ENCODE measurements around the gene RABEP2. TPM values are rescaled to one million over a fixed set of nuclear protein-coding genes. Genes with fewer than 3 reads are reported as not detected.
A peak's percentile ranks its signal among the peaks of the same experiment; 100 is the strongest.
"Not testable (repeated sequence)": the region's sequence is repeated elsewhere in the genome, so short reads cannot be mapped to it uniquely, and the experiment has no call there.

Gene RABEP2
- total RNA-seq, 1 experiment from 2014 or later: 8.1 TPM

GRCh38 chr16:28903344-28904042 is 21.5 kb downstream of the RABEP2 start:
- DNase-seq (ENCODE audit: low read depth): no peak

- no peak for DNase-seq (ENCODE audit: low read depth)
Observed at GRCh38 chr16:28902909-28903308, 22.1 kb downstream of the RABEP2 start.

DNA sequence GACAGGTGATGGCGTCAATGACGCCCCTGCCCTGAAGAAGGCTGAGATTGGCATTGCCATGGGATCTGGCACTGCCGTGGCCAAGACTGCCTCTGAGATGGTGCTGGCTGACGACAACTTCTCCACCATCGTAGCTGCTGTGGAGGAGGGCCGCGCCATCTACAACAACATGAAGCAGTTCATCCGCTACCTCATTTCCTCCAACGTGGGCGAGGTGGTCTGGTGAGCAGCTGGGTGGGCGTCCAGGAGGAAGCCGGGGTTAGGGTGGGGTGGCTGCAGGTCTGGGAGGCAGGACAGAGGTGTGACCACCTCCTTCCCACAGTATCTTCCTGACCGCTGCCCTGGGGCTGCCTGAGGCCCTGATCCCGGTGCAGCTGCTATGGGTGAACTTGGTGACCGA is 23.2 kb downstream of the RABEP2 start:
- no peak for DNase-seq (ENCODE audit: low read depth)

GRCh38 chr16:28900601-28901000 is 24.4 kb downstream of the RABEP2 start:
- DNase-seq (ENCODE audit: low read depth): no peak

- no peak for DNase-seq (ENCODE audit: low read depth)
Observed at GRCh38 chr16:28899882-28900590, 25.0 kb downstream of the RABEP2 start.

- DNase-seq (ENCODE audit: low read depth): no peak
Observed at GRCh38 chr16:28898942-28899341, 26.1 kb downstream of the RABEP2 start.

GRCh38 chr16:28898266-28898665 is 26.8 kb downstream of the RABEP2 start:
- DNase-seq (ENCODE audit: low read depth): no peak

DNA sequence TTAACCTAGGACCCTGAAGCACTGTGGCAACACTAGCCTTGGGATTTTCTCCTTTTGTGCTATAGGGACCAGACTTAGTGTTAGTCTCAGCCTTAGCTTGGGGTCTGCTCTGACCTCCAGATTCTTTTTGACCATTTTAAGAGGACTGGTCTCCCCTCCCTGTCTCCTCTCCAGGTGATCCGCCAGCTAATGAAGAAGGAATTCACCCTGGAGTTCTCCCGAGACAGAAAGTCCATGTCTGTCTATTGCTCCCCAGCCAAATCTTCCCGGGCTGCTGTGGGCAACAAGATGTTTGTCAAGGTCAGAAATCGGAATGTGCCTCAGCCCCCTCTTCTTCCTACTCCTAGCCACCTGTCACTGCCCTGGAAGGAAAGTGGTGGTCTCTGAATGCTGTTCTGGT is 27.2 kb downstream of the RABEP2 start:
- no peak for DNase-seq (ENCODE audit: low read depth)

DNA sequence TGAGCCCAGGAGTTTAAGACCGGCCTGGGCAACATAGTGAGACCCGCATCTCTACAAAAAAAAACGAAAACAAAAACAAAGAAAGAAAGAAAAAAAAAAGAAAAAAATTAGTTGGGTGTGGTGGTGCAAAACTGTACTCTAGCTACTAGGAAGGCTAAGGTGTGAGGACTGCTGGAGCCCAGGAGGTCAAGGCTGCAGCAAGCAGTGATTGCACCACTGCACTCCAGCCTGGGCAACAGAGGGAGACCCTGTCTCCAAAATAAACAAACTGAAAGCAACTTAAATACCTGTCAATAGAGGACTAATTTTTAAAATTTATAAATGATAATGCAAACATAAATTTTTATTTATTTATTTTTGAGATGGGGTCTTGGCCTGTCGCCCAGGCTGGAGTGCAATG is 29.4 kb downstream of the RABEP2 start:
- DNase-seq (ENCODE audit: low read depth): no peak

DNA sequence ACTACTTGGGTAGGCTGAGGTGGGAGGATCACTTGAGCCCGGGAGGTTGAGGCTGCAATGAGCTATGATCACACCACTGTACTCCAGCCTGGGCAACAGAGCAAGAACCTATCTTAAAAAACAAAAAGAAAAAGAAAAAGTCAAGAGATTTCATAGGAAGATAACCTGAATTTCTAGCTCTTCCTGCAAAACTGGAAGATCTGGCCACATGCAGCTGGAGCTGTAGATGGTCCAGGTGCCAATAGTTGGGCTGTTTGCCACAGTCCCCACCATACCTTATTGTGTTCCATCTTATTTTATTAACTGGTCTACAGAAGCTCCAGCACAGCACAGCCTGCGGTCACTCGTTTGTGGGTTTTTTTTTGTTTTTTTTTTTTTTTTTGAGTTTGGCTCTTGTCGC is 31.7 kb downstream of the RABEP2 start:
- DNase-seq (ENCODE audit: low read depth): no peak

DNA sequence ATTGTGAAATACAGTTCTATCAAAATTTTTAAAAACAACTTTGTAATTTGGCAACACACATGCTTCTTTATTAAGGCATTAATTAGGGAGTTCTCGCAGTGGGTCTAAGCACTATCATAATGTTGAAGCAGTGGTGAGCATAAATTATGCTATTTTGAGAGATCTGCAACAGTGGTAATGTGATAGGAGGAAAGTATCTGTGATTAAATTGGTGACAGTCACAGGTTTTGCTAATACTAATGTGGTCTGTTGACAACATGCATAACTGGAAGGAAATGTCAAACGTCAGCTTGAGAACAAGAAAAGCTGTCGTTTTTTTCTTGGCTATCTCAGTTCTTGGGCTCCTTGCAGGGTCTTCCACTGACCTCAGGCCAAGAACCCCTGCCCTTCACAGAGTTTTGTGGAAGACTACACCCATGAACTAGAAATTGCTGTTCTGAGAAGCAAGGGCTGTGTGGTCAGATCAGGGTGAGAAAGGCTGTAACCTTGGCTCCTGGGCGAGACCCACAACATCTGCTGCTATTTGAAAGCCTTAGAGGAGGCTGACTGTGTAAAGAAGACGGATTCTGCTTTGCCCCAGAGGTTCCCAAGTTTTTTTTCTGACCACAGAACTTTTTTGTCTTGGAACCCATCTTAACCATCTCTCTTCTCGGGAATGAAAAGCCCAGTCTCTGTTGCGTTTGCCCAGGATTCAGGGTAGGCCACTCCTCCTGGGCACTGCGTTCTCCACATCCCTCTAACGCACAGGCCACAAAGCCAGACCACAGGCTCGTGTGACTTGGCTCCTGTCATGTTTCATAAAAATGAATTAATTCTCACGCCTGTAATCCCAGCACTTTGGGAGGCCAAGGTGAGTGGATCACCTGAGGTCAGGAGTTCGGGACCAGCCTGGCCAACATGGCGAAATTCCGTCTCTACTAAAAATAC is 32.8 kb downstream of the RABEP2 start:
- no peak for DNase-seq (ENCODE audit: low read depth)

DNA sequence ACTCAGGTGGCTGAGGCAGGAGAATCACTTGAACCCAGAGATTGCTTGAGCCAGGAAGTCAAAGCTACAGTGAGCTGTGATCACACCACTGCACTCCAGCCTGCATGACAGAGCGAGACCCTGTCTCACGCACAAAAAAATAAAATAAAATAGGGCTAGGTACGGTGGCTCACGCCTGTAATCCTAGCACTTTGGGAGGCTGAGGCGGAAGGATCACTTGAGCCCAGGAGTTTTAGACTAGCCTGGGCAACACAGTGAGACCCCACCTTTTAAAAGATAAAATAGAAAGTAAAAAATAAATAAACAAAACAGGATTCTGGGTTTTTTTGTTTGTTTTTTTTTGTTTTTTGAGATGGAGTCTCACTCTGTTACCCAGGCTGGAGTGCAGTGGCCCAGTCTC is 34.7 kb downstream of the RABEP2 start:
- DNase-seq (ENCODE audit: low read depth): not testable (repeated sequence)

GRCh38 chr16:28886945-28887344 is 38.1 kb downstream of the RABEP2 start:
- no peak for DNase-seq (ENCODE audit: low read depth)

DNA sequence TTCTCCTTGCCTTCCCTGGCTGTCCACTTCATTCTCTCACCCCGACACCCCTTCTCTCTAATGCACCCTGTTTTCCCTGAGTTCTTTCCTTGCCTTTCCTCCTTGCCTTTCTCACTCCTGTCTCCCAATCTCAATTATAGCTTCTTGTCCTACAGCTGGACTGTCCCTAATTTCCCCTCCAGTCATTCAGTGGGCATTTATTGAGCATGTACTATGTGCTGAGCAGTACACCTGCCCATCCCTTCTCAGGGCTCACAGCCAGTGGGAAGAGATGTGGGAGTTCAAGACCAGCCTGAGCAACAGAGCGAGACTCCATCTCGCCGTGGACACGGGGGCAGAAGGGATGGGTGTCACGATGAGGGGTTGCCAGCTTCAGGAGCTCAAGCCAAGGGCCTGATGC is 41.0 kb downstream of the RABEP2 start:
- DNase-seq (ENCODE audit: low read depth): no peak

GRCh38 chr16:28883221-28883996 is 41.6 kb downstream of the RABEP2 start:
- no peak for DNase-seq (ENCODE audit: low read depth)

DNA sequence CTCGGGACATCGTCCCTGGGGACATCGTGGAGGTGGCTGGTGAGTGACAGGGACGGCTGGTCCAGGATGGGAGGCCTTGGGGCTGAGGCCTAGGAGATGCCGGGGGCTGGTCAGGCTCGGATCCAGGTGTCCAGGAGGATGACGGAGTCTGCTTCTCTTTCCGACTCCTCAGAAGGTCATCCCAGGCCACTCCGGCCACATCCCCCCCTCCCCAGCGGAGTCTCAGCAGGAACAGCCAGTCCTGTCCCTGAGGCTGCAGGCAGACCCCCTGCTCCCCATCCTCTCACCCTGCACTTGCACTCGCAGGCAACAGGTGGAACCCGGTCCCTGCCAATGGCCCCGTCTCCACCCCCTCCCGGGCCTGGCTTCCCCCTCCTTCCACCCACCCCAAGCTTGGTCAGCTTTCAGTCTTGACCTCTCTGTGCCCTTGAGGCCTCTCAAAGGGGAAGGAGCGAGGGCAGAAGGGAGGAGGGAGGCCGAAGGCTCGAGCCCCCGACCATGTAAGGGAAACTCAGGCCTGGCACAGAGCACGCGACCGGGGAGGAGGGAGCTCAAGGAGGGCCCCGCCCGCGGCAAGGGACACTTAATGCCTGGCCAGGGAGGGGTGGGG is 42.4 kb downstream of the RABEP2 start:
- no peak for DNase-seq (ENCODE audit: low read depth)

- DNase-seq (ENCODE audit: low read depth): not testable (repeated sequence)
Observed at GRCh38 chr16:28881565-28881964, 43.5 kb downstream of the RABEP2 start.

- DNase-seq (ENCODE audit: low read depth): no peak
Observed at GRCh38 chr16:28880955-28881354, 44.1 kb downstream of the RABEP2 start.

DNA sequence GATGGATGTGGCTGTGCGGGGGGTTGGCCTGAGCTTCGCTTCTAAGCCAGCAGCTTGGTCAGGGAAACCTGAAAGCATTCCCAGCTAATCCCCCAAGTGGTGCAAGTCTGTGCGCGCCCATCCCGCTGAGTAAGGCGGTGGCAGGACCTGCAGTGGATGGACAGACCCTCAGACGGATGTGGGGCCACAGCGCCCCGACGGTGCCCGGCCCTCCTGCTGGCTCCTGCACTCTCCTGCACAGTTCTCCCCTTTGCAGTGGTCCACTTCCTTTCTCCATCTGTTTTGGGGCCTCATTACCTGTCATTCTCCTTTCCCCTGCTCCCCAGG is 44.5 kb downstream of the RABEP2 start:
- DNase-seq (ENCODE audit: low read depth): no peak

DNA sequence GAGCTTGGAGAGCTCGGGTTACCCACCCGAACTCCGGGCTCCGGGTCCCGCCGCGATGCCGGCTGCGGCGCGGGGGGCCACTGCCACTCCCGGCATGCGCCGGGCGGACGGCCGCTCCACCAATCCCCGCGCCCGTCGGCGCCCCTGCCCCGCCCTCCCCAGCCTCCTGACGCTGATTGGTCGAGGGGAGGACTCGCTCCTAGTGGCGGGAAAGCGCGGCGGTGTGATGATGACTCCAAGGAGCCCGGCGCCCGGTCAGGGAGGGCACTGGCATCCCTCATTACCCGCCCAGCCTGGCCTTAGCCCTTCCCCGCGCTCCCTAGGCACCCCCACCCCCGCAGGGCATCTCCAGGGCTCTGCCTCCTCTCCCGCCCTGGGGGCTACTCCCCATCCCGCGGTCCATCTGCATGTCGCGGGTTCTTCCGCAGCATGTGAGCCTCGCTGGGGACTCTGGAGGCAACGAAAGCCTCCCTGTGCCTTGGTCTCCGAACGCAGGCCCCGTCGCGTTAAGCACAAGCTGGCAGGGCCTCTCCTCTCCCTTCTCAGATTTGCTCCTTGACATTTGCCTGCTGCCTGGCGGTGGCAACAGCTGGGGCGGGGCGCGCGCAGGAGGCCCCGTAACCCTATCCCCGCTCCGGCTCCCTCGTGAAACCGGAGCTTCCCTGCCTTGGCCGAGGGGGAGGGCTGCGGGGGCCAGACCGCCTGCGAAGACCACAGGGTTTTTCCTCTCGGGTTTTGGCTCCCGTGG is 45.0 kb downstream of the RABEP2 start:
- DNase-seq (ENCODE audit: low read depth): peak; percentile 82
